Esophagus squamous epithelium (tissue), 4 donors: ENCODE data around the gene XPNPEP2.

ENCODE experiments used
- CTCF ChIP-seq, 6 experiments: fragments of 450-650 bp in 4 of 6; fragments of 200-600 bp in 2 of 6; sonication (generic) in 2 of 6; IDR thresholded peaks; one replicate each; pipeline ENCODE4 v1.5.1; 2016 to 2019; ENCODE audit warnings: antibody characterized with exemption in 6 of 6, mild to moderate bottlenecking in 4 of 6, moderate library complexity in 4 of 6
- POLR2A ChIP-seq, 4 donors: fragments of 450-650 bp; IDR thresholded peaks; one replicate each; pipeline ENCODE4 v1.6.1; 2017; ENCODE audit warnings: antibody characterized with exemption in 4 of 4, mild to moderate bottlenecking in 4 of 4, moderate library complexity in 3 of 4

- TF ChIP-seq POLR2A (IDR thresholded peaks at IDR 0.05) (no peak), CTCF (IDR thresholded peaks at IDR 0.05) (no peak)
These were observed 5.0 kb downstream of the XPNPEP2 start for GRCh38 chrX:129743821-129744220.
